BJ (cell line): ENCODE measurements around the gene ZNF438. TPM values are rescaled to one million over a fixed set of nuclear protein-coding genes. Genes with fewer than 3 reads are reported as not detected.

Experiments
- CTCF ChIA-PET: fragments of 350-600 bp; formaldehyde crosslinking; extraction: SDS; loops from one replicate; lab custom pipeline; 2021; ENCODE audit warnings: antibody characterized with exemption, inconsistent platforms; lab: Yijun Ruan, JAX
- POLR2A ChIA-PET: fragments of 300-600 bp; sonication (Branson Sonifier 250); formaldehyde crosslinking; extraction: SDS; loops from one replicate; lab custom pipeline; 2021; ENCODE audit warnings: antibody characterized with exemption; lab: Charles Lee
- DNase-seq: peaks from one replicate; pipeline ENCODE4 v3.0.0-alpha.2; 2011; ENCODE audit warnings: low read depth
- H3K27me3 ChIP-seq: 2 replicates; pipeline ENCODE4 v1.6.0; 2011; ENCODE audit warnings: low read length; ENCODE audit not compliant: control insufficient read depth, insufficient read depth
- H3K36me3 ChIP-seq: 2 replicates; pipeline ENCODE4 v1.5.1; 2011; ENCODE audit warnings: low read length; ENCODE audit not compliant: control insufficient read depth, insufficient read depth
- H3K4me3 ChIP-seq: 2 replicates; pipeline ENCODE4 v1.5.1; 2011; ENCODE audit warnings: low read depth, mild to moderate bottlenecking, control low read depth, low read length
- CTCF ChIP-seq: IDR thresholded peaks from 2 replicates; pipeline ENCODE4 v1.5.1; 2011; ENCODE audit warnings: low read depth, mild to moderate bottlenecking, control low read depth, inconsistent platforms, low read length, moderate library complexity; ENCODE audit not compliant: insufficient read depth
- polyA plus RNA-seq: library from polyadenylated mRNA; depleted of rRNA; stranded (reverse); fragments of >200 nt; gene quantifications from 2 replicates; pipeline ENCODE4 v1.2.3, GENCODE V29; 2011

ZNF438 gene
- polyA plus RNA-seq, 1 experiment: 3.7 TPM

GRCh38 chr10:30928742-30929141 is 102.9 kb downstream of the ZNF438 start:
- no peak for TF ChIP-seq CTCF
- no peak overlapping the region for H3K4me3 ChIP-seq
- H3K27me3 ChIP-seq: no peaks in the 10 kb centered on the region
- H3K36me3 ChIP-seq: no peaks in the 10 kb centered on the region
- DNase-seq: no peak
- ChIA-PET CTCF (no interaction called here), POLR2A (no interaction called here)

- no peak overlapping the region for H3K4me3 ChIP-seq
- POLR2A ChIA-PET: no interaction called here
These were observed 113.0 kb downstream of the ZNF438 start for GRCh38 chr10:30918651-30919050.

GRCh38 chr10:30917789-30918188 is 113.9 kb downstream of the ZNF438 start:
- no peak for TF ChIP-seq CTCF
- Histone ChIP-seq H3K27me3 (no peaks in the 10 kb centered on the region), H3K4me3 (no peak overlapping the region), H3K36me3 (no peaks in the 10 kb centered on the region)
- ChIA-PET POLR2A (no interaction called here), CTCF (no interaction called here)
- no peak for DNase-seq

More at GRCh38 chr10:30918651-30919050, 113.0 kb downstream of the ZNF438 start:
- no peaks in the 10 kb centered on the region for H3K27me3 ChIP-seq
- no peaks in the 10 kb centered on the region for H3K36me3 ChIP-seq
- no peak for TF ChIP-seq CTCF
- no peak for DNase-seq
- CTCF ChIA-PET: no interaction called here

- CTCF ChIA-PET: no interaction called here
- TF ChIP-seq CTCF: no peak
These were observed 114.6 kb downstream of the ZNF438 start for GRCh38 chr10:30917067-30917466.

GRCh38 chr10:30915146-30915545 is 116.5 kb downstream of the ZNF438 start:
- no peak for TF ChIP-seq CTCF
- no peak for DNase-seq
- POLR2A ChIA-PET: no interaction called here
- Histone ChIP-seq H3K4me3 (no peak overlapping the region), H3K36me3 (no peaks in the 10 kb centered on the region), H3K27me3 (no peaks in the 10 kb centered on the region)
- CTCF ChIA-PET: no interaction called here

More at GRCh38 chr10:30917067-30917466, 114.6 kb downstream of the ZNF438 start:
- Histone ChIP-seq H3K27me3 (no peaks in the 10 kb centered on the region), H3K4me3 (no peak overlapping the region), H3K36me3 (no peaks in the 10 kb centered on the region)
- POLR2A ChIA-PET: no interaction called here
- no peak for DNase-seq
